ENCODE measurements around the gene MID1.

GRCh38 chrX:10441464-10441863, 178.9 kb downstream of the MID1 start:
- no peak for TF ChIP-seq POLR2AphosphoS5 (IDR thresholded peaks at IDR 0.05)
- TF ChIP-seq POLR2A (IDR thresholded peaks at IDR 0.05) = no peak

Measured in prostate gland (tissue), 1 donor.